ENCODE results near the gene XRCC2. TPM values are rescaled to one million over a fixed set of nuclear protein-coding genes. Genes with fewer than 3 reads are reported as not detected.
A peak's percentile ranks its signal among the peaks of the same experiment; 100 is the strongest.
"Not testable (repeated sequence)": the region's sequence is repeated elsewhere in the genome, so short reads cannot be mapped to it uniquely, and the experiment has no call there.

XRCC2 gene
- total RNA-seq, 2 experiments from 2014 or later, result 40.0 to 40.1 TPM

DNA sequence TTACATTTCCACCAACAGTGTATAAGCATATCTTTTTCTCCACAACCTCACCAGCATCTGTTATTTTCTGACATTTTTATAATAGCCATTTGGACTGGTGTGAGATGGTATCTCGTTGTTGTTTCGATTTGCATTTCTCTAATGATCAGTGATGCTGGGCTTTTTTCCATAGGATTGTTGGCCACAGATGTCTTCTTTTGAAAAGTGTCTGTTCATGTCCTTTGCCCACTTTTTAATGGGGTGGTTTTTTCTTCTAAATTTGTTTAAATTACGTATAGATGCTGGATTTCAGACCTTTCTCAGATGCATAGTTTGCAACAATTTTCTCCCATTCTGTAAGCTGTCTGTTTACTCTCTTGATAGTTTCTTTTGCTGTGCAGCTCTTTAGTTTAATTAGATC, 28.9 kb downstream of the XRCC2 start:
- TSS peak; percentile 48 for BruUV-seq (replicated peaks)
- no peaks in the 10 kb centered on the region for H4K20me1 ChIP-seq (ENCODE audit: insufficient read depth, low read length)
- H3K4me2 ChIP-seq (ENCODE audit: low read length), result no peak overlapping the region
- TF ChIP-seq, protein P1, sequence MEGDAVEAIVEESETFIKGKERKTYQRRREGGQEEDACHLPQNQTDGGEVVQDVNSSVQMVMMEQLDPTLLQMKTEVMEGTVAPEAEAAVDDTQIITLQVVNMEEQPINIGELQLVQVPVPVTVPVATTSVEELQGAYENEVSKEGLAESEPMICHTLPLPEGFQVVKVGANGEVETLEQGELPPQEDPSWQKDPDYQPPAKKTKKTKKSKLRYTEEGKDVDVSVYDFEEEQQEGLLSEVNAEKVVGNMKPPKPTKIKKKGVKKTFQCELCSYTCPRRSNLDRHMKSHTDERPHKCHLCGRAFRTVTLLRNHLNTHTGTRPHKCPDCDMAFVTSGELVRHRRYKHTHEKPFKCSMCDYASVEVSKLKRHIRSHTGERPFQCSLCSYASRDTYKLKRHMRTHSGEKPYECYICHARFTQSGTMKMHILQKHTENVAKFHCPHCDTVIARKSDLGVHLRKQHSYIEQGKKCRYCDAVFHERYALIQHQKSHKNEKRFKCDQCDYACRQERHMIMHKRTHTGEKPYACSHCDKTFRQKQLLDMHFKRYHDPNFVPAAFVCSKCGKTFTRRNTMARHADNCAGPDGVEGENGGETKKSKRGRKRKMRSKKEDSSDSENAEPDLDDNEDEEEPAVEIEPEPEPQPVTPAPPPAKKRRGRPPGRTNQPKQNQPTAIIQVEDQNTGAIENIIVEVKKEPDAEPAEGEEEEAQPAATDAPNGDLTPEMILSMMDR (conservative IDR thresholded peaks at IDR 0.05; ENCODE audit: low read length), result no peak
- TF ChIP-seq EZH2phosphoT487 (IDR thresholded peaks at IDR 0.05; ENCODE audit: borderline replicate concordance, low read depth, low read length), result no peak
- no peak overlapping the region for H3K27ac ChIP-seq (ENCODE audit: low read depth, low read length, poor library complexity, severe bottlenecking)
- no peak overlapping the region for H2AFZ ChIP-seq (ENCODE audit: low read length)
- ChIA-PET CTCF (ENCODE audit: unreplicated experiment) (no interaction called here), POLR2A (interaction anchor here (0.6 kb wide), 1 partner anchor 183 kb away, joined by 3 read pairs; no protein-coding TSS in a partner anchor)
- intact Hi-C loops (cut with micrococcal nuclease; ENCODE audit: unreplicated experiment), result no loop called here
- no peak overlapping the region for H3K4me3 ChIP-seq (ENCODE audit: low read depth, low read length, poor library complexity, severe bottlenecking)
- no peaks in the 10 kb centered on the region for H3K4me1 ChIP-seq (ENCODE audit: insufficient read depth, low read length, poor library complexity, severe bottlenecking)
- no peak for DNase-seq (ENCODE audit: low spot score)
- H3K9me3 ChIP-seq (ENCODE audit: low read length), result no peaks in the 10 kb centered on the region
- peaks cover 85% of the 10 kb centered on the region for H3K36me3 ChIP-seq (ENCODE audit: insufficient read depth, low read length)
- no peaks in the 10 kb centered on the region for H3K79me2 ChIP-seq (ENCODE audit: insufficient read depth, low read depth, low read length)
- H3K9me2 ChIP-seq (ENCODE audit: insufficient read depth, low read length), result no peaks in the 10 kb centered on the region

DNA sequence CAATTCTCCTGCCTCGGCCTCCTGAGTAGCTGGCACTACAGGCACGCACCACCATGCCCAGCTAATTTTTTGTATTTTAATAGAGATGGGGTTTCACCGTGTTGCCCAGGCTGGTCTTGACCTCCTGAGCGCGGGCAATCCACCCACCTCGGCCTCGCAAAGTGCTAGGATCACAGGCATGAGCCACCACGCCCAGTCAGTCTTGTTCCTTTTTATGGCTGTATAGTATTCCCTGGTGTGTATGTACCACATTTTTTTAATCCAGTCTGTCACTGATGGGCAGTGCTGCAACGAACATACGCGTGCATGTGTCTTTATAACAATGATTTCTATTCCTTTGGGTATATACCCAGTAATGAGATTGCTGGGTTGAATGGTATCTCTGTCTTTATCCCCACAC, 29.4 kb downstream of the XRCC2 start:
- H3K27ac ChIP-seq (ENCODE audit: low read depth, low read length, poor library complexity, severe bottlenecking); H3K4me3 ChIP-seq (ENCODE audit: low read depth, low read length, poor library complexity, severe bottlenecking); H4K20me1 ChIP-seq (ENCODE audit: insufficient read depth, low read length); H3K9me2 ChIP-seq (ENCODE audit: insufficient read depth, low read length); intact Hi-C loops (cut with micrococcal nuclease; ENCODE audit: unreplicated experiment); CTCF ChIA-PET (ENCODE audit: unreplicated experiment); H3K4me1 ChIP-seq (ENCODE audit: insufficient read depth, low read length, poor library complexity, severe bottlenecking); H2AFZ ChIP-seq (ENCODE audit: low read length); BruUV-seq (replicated peaks); DNase-seq (ENCODE audit: low spot score); H3K4me2 ChIP-seq (ENCODE audit: low read length); H3K79me2 ChIP-seq (ENCODE audit: insufficient read depth, low read depth, low read length); H3K9me3 ChIP-seq (ENCODE audit: low read length): not testable (repeated sequence)
- POLR2A ChIA-PET, result interaction anchor here (1.5 kb wide), 1 partner anchor 13 kb away, joined by 4 read pairs; no protein-coding TSS in a partner anchor
- H3K36me3 ChIP-seq (ENCODE audit: insufficient read depth, low read length), result peaks cover 80% of the 10 kb centered on the region

DNA sequence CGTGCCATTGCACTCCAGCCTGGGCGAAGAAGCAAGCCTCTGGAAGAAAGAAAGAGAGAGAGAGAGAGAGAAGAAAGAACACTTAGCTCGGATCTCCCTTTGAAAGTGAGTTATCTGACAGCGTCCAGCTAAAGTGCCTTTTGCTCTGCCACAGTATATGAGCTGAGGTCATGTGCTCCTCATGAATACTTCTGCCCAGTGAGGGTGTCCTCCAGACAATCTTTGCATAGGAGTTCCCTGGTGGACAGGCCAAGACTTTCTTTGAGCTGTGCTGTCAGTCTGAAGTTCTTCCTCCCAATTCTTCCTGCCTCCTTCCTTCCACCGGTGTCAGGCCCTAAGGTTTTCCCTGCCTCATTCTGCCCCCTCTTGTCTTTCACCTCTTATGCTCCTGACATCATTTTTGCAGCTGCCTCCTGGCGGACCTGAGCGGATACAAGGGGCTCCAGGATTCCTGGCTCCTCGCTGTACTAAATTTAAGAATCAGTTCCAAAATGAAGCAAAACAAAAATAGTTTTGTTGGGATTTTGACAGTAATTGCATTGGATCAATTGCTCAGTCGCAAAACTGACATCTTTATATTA, 31.9 kb downstream of the XRCC2 start:
- no peaks in the 10 kb centered on the region for H4K20me1 ChIP-seq (ENCODE audit: insufficient read depth, low read length)
- no TSS peak for BruUV-seq (replicated peaks)
- no peak overlapping the region for H3K4me2 ChIP-seq (ENCODE audit: low read length)
- no peak overlapping the region for H3K4me3 ChIP-seq (ENCODE audit: low read depth, low read length, poor library complexity, severe bottlenecking)
- H3K36me3 ChIP-seq (ENCODE audit: insufficient read depth, low read length), result peaks cover 55% of the 10 kb centered on the region
- no peaks in the 10 kb centered on the region for H3K9me3 ChIP-seq (ENCODE audit: low read length)
- ChIA-PET CTCF (ENCODE audit: unreplicated experiment) (no interaction called here), POLR2A (no interaction called here)
- intact Hi-C loops (cut with micrococcal nuclease; ENCODE audit: unreplicated experiment), result no loop called here
- no peak overlapping the region for H2AFZ ChIP-seq (ENCODE audit: low read length)
- no peaks in the 10 kb centered on the region for H3K4me1 ChIP-seq (ENCODE audit: insufficient read depth, low read length, poor library complexity, severe bottlenecking)
- TF ChIP-seq EZH2phosphoT487 (IDR thresholded peaks at IDR 0.05; ENCODE audit: borderline replicate concordance, low read depth, low read length), result no peak
- TF ChIP-seq, protein P1 (conservative IDR thresholded peaks at IDR 0.05; ENCODE audit: low read length), result no peak
- no peaks in the 10 kb centered on the region for H3K9me2 ChIP-seq (ENCODE audit: insufficient read depth, low read length)
- DNase-seq (ENCODE audit: low spot score), result no peak
- H3K79me2 ChIP-seq (ENCODE audit: insufficient read depth, low read depth, low read length), result no peaks in the 10 kb centered on the region
- no peak overlapping the region for H3K27ac ChIP-seq (ENCODE audit: low read depth, low read length, poor library complexity, severe bottlenecking)

Data from OCI-LY7 (cell line).